HEK293T (cell line): ENCODE measurements around the gene SCN2B.

Source experiments
- CTCF ChIA-PET: fragments of 350-600 bp; formaldehyde crosslinking; extraction: SDS; loops from one replicate; lab custom pipeline; 2021; ENCODE audit warnings: antibody characterized with exemption, inconsistent platforms; lab: Yijun Ruan, JAX
- POLR2A ChIA-PET: fragments of 350-600 bp; formaldehyde crosslinking; extraction: SDS; loops from one replicate; lab custom pipeline; 2020; ENCODE audit warnings: antibody characterized with exemption, inconsistent platforms; lab: Yijun Ruan, JAX
- DNase-seq: peaks from one replicate; pipeline ENCODE4 v3.0.0; 2012; ENCODE audit warnings: mixed read lengths; ENCODE audit errors: extremely low spot score
- ARNT ChIP-seq: fragments of 450-650 bp; IDR thresholded peaks from 2 replicates; pipeline ENCODE4 v1.6.1; 2017; ENCODE audit warnings: mild to moderate bottlenecking
- BHLHE40 ChIP-seq: fragments of 450-650 bp; IDR thresholded peaks from 2 replicates; pipeline ENCODE4 v1.6.1; 2016; ENCODE audit warnings: mild to moderate bottlenecking, moderate library complexity, borderline replicate concordance
- CTBP1 ChIP-seq: fragments of 450-650 bp; IDR thresholded peaks from 2 replicates; pipeline ENCODE4 v1.6.1; 2016; ENCODE audit warnings: borderline replicate concordance
- ELF4 ChIP-seq: fragments of 450-650 bp; IDR thresholded peaks from 2 replicates; pipeline ENCODE4 v1.6.1; 2017; ENCODE audit warnings: antibody characterized with exemption
- FOXA1 ChIP-seq: fragments of 450-650 bp; IDR thresholded peaks from 2 replicates; pipeline ENCODE4 v1.6.1; 2016; ENCODE audit warnings: mild to moderate bottlenecking
- FOXK2 ChIP-seq: fragments of 450-650 bp; IDR thresholded peaks from 2 replicates; pipeline ENCODE4 v1.6.1; 2016; ENCODE audit warnings: mild to moderate bottlenecking
- FOXM1 ChIP-seq: fragments of 450-650 bp; IDR thresholded peaks from 2 replicates; pipeline ENCODE4 v1.6.1; 2017; ENCODE audit warnings: mild to moderate bottlenecking, borderline replicate concordance
- HDGF ChIP-seq: fragments of 450-650 bp; IDR thresholded peaks from 2 replicates; pipeline ENCODE4 v1.6.1; 2017; ENCODE audit warnings: antibody characterized with exemption, borderline replicate concordance
- L3MBTL2 ChIP-seq: fragments of 450-650 bp; conservative IDR thresholded peaks from 2 replicates; pipeline ENCODE4 v1.6.1; 2016; ENCODE audit warnings: mild to moderate bottlenecking
- LEF1 ChIP-seq: fragments of 450-650 bp; IDR thresholded peaks from 2 replicates; pipeline ENCODE4 v1.6.1; 2017; ENCODE audit warnings: mild to moderate bottlenecking, borderline replicate concordance
- NFRKB ChIP-seq: fragments of 450-650 bp; IDR thresholded peaks from 2 replicates; pipeline ENCODE4 v1.6.1; 2016; ENCODE audit warnings: mild to moderate bottlenecking, moderate library complexity
- PKNOX1 ChIP-seq: fragments of 450-650 bp; IDR thresholded peaks from 2 replicates; pipeline ENCODE4 v1.6.1; 2016
- SP1 ChIP-seq: fragments of 450-650 bp; IDR thresholded peaks from 2 replicates; pipeline ENCODE4 v1.6.1; 2017
- SUZ12 ChIP-seq: fragments of 450-650 bp; IDR thresholded peaks from 2 replicates; pipeline ENCODE4 v1.6.1; 2016; ENCODE audit warnings: mild to moderate bottlenecking
- TARDBP ChIP-seq: fragments of 450-650 bp; IDR thresholded peaks from 2 replicates; pipeline ENCODE4 v1.6.1; 2016
- ZNF384 ChIP-seq: fragments of 450-650 bp; IDR thresholded peaks from 2 replicates; pipeline ENCODE4 v1.6.1; 2016

The SCN2B gene

GRCh38 chr11:118202599-118203422 is 26.4 kb upstream of the SCN2B start:
- DNase-seq: no peak
- POLR2A ChIA-PET: no interaction called here
- CTCF ChIA-PET: interaction anchor here (0.6 to 1.2 kb wide), 3 partner anchors 9 to 151 kb away, joined by 3 to 16 read pairs (median 4); no protein-coding TSS in a partner anchor
- TF ChIP-seq CTBP1 (no peak), SUZ12 (no peak), FOXM1 (no peak), ELF4 (no peak), ZNF384 (no peak), ARNT (no peak), LEF1 (no peak), L3MBTL2 (no peak), FOXA1 (no peak), SP1 (no peak), NFRKB (no peak), HDGF (no peak)

DNA sequence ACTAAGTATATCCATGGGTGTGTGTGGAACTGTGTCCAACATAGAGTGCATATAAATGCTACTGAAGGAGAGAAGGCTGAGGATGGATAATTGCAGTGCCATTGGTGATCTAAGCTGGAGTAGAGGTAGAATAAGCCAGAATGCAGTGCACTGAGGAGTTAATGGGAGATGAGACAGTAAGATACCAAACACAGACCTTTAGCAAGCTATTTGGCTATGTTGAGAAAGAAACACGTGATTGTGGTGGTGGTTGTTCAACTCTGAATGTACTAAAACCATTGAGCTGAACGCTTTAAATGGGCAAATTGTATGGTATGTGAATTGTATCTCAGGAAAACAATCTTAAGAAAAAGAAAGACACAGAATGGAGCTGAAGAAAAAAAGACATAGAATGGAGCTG is 25.5 kb upstream of the SCN2B start:
- no peak for DNase-seq
- TF ChIP-seq ARNT: no peak
- TF ChIP-seq SUZ12: no peak
- no peak for TF ChIP-seq ZNF384
- TF ChIP-seq FOXK2: no peak
- TF ChIP-seq BHLHE40: no peak
- TF ChIP-seq FOXM1: no peak
- TF ChIP-seq L3MBTL2: no peak
- TF ChIP-seq NFRKB: no peak
- no peak for TF ChIP-seq LEF1
- no peak for TF ChIP-seq HDGF
- TF ChIP-seq FOXA1: no peak
- no peak for TF ChIP-seq PKNOX1
- no peak for TF ChIP-seq CTBP1
- TF ChIP-seq TARDBP: no peak
- no peak for TF ChIP-seq ELF4
- no peak for TF ChIP-seq SP1
- ChIA-PET POLR2A (no interaction called here), CTCF (interaction anchor here (0.8 to 1.2 kb wide), 2 partner anchors 9 to 151 kb away, joined by 3 to 16 read pairs; no protein-coding TSS in a partner anchor)

DNA sequence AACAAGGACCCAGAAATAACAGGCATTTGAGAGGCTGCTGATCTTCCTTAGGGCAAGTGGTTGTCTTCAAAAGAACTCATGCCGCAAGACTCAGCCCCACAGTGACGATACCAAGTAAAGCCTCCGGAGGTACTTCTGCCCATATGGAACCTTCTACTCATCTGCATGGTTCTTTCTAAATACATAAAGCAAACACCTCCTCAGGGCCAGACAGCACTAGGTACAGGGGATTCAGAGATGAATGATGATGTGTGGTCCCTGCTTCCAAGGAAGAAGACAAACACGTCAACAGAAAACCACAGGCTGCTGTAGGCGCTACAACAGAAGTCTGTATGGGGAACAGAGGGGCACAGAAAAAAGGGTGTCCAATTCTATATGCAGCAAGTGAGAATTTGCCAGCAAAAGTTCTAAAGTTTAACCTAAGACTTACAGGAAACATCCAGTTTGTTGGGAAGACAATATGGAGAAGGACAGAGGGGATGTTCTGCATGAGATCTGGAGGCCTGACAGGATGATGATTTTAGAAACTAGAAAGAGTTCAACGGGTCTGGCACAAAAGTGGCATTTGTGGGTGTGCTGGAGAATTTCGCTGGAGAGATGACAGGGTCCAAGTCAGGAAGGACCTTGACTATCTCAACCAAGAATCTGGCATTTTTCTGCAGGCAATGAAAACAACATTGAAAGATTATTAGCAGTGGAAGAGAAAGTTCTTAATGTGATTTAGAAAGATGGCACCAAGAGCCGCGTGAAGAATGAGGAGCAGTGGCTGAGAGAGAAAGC is 24.7 kb upstream of the SCN2B start:
- TF ChIP-seq HDGF (no peak), PKNOX1 (no peak), CTBP1 (no peak), NFRKB (no peak), ARNT (no peak)
- ChIA-PET CTCF (interaction anchor here (1.2 kb wide), 1 partner anchor 10 kb away, joined by 3 read pairs; no protein-coding TSS in a partner anchor), POLR2A (no interaction called here)
- no peak for DNase-seq

- no peak for DNase-seq
- ChIA-PET POLR2A (no interaction called here), CTCF (interaction anchor here (1.2 kb wide), 1 partner anchor 153 kb away, joined by 4 read pairs; no protein-coding TSS in a partner anchor)
- no peak for TF ChIP-seq FOXM1
- TF ChIP-seq ZNF384: no peak
- TF ChIP-seq PKNOX1: no peak
- no peak for TF ChIP-seq HDGF
- no peak for TF ChIP-seq NFRKB
- TF ChIP-seq TARDBP: no peak
- TF ChIP-seq ARNT: no peak
- no peak for TF ChIP-seq ELF4
- TF ChIP-seq FOXA1: no peak
- TF ChIP-seq FOXK2: no peak
- no peak for TF ChIP-seq SUZ12
- TF ChIP-seq LEF1: no peak
- TF ChIP-seq BHLHE40: no peak
- no peak for TF ChIP-seq L3MBTL2
Observed at GRCh38 chr11:118200497-118200896, 24.1 kb upstream of the SCN2B start.

- ChIA-PET POLR2A (interaction anchor here (0.9 kb wide), 1 partner anchor 160 kb away, joined by 3 read pairs; the partner anchor contains the start of gene UBE4A), CTCF (interaction anchor here (0.6 to 1.2 kb wide), 10 partner anchors 14 to 969 kb away, joined by 3 to 8 read pairs (median 4); no protein-coding TSS in a partner anchor)
- TF ChIP-seq ELF4: no peak
- no peak for TF ChIP-seq LEF1
- TF ChIP-seq FOXK2: no peak
- no peak for TF ChIP-seq SUZ12
- TF ChIP-seq ARNT: no peak
- no peak for TF ChIP-seq L3MBTL2
- no peak for TF ChIP-seq ZNF384
- TF ChIP-seq FOXM1: no peak
- TF ChIP-seq NFRKB: no peak
- no peak for TF ChIP-seq SP1
- TF ChIP-seq FOXA1: no peak
- no peak for TF ChIP-seq HDGF
- no peak for TF ChIP-seq PKNOX1
- TF ChIP-seq BHLHE40: no peak
- no peak for TF ChIP-seq CTBP1
- no peak for TF ChIP-seq TARDBP
- DNase-seq: no peak
Observed at GRCh38 chr11:118199135-118199534, 22.7 kb upstream of the SCN2B start.
